ENCODE results near the gene RHOT1.

RHOT1 gene

GRCh38 chr17:32268734-32269288 lies 126.5 kb downstream of the RHOT1 start:
- DNase-seq (ENCODE audit: low spot score), result no peak

GRCh38 chr17:32269377-32269776 lies 127.1 kb downstream of the RHOT1 start:
- no peak for DNase-seq (ENCODE audit: low spot score)

- no peak for DNase-seq (ENCODE audit: low spot score)
Observed at GRCh38 chr17:32271844-32272243, 129.5 kb downstream of the RHOT1 start.

GRCh38 chr17:32274101-32274500 lies 131.8 kb downstream of the RHOT1 start:
- DNase-seq (ENCODE audit: low spot score), result no peak

- DNase-seq (ENCODE audit: low spot score), result no peak
Observed at GRCh38 chr17:32274643-32275042, 132.3 kb downstream of the RHOT1 start.
